WERI-Rb-1 (cell line): ENCODE results near the gene SERPINA5.

Experiments used
- DNase-seq: peaks from one replicate; pipeline ENCODE4 v3.0.0-alpha.2; 2020
- H3K27ac ChIP-seq: fragments of 250-450 bp; sonication (Bioruptor Pico); 2 replicates; pipeline ENCODE4 v1.5.1; 2020; ENCODE audit warnings: mild to moderate bottlenecking, moderate library complexity
- H3K27me3 ChIP-seq: fragments of 250-450 bp; sonication (Bioruptor Pico); 2 replicates; pipeline ENCODE4 v1.5.1; 2021; ENCODE audit warnings: mild to moderate bottlenecking, low read depth, moderate library complexity; ENCODE audit not compliant: insufficient read depth, severe bottlenecking
- H3K36me3 ChIP-seq: fragments of 250-450 bp; sonication (Bioruptor Pico); 2 replicates; pipeline ENCODE4 v1.5.1; 2020; ENCODE audit warnings: mild to moderate bottlenecking, moderate library complexity
- H3K4me3 ChIP-seq: 2 replicates; pipeline ENCODE4 v1.5.1; 2011; ENCODE audit warnings: low read depth, mild to moderate bottlenecking, control low read depth, low read length
- H3K9me3 ChIP-seq: fragments of 250-450 bp; sonication (Bioruptor Pico); 2 replicates; pipeline ENCODE4 v1.5.1; 2021; ENCODE audit warnings: mild to moderate bottlenecking, moderate library complexity; ENCODE audit not compliant: severe bottlenecking
- CTCF ChIP-seq: IDR thresholded peaks from 2 replicates; pipeline ENCODE4 v1.5.1; 2011; ENCODE audit warnings: low read depth, mild to moderate bottlenecking, control low read depth, inconsistent platforms, low read length

The SERPINA5 gene

GRCh38 chr14:94625353-94625635, 44.1 kb downstream of the SERPINA5 start:
- Histone ChIP-seq H3K27ac (no peak overlapping the region), H3K4me3 (no peak overlapping the region), H3K27me3 (peaks cover 59% of the 10 kb centered on the region), H3K9me3 (no peaks in the 10 kb centered on the region), H3K36me3 (no peaks in the 10 kb centered on the region)
- DNase-seq: no peak
- TF ChIP-seq CTCF: no peak

GRCh38 chr14:94628578-94628977, 47.4 kb downstream of the SERPINA5 start:
- no peak for TF ChIP-seq CTCF
- H3K9me3 ChIP-seq: no peaks in the 10 kb centered on the region

GRCh38 chr14:94630396-94630795, 49.2 kb downstream of the SERPINA5 start:
- Histone ChIP-seq H3K36me3 (no peaks in the 10 kb centered on the region), H3K27ac (no peak overlapping the region), H3K27me3 (peaks cover 53% of the 10 kb centered on the region), H3K9me3 (no peaks in the 10 kb centered on the region), H3K4me3 (no peak overlapping the region)
- no peak for DNase-seq
- no peak for TF ChIP-seq CTCF

More at GRCh38 chr14:94628578-94628977, 47.4 kb downstream of the SERPINA5 start:
- Histone ChIP-seq H3K27me3 (peaks cover 71% of the 10 kb centered on the region), H3K4me3 (no peak overlapping the region), H3K36me3 (no peaks in the 10 kb centered on the region), H3K27ac (no peak overlapping the region)
- DNase-seq: no peak

- H3K27ac ChIP-seq: no peak overlapping the region
- no peak for TF ChIP-seq CTCF
- H3K4me3 ChIP-seq: no peak overlapping the region
- no peaks in the 10 kb centered on the region for H3K9me3 ChIP-seq
- H3K36me3 ChIP-seq: no peaks in the 10 kb centered on the region
- H3K27me3 ChIP-seq: peaks cover 47% of the 10 kb centered on the region
- no peak for DNase-seq
These were observed 49.8 kb downstream of the SERPINA5 start for GRCh38 chr14:94631050-94631449.

- Histone ChIP-seq H3K4me3 (no peak overlapping the region), H3K27ac (no peak overlapping the region), H3K27me3 (peaks cover 47% of the 10 kb centered on the region), H3K36me3 (no peaks in the 10 kb centered on the region), H3K9me3 (no peaks in the 10 kb centered on the region)
- no peak for TF ChIP-seq CTCF
- DNase-seq: no peak
These were observed 50.5 kb downstream of the SERPINA5 start for GRCh38 chr14:94631536-94632304.

- Histone ChIP-seq H3K36me3 (no peaks in the 10 kb centered on the region), H3K9me3 (no peaks in the 10 kb centered on the region), H3K27ac (no peak overlapping the region), H3K4me3 (no peak overlapping the region), H3K27me3 (peaks cover 46% of the 10 kb centered on the region)
- no peak for TF ChIP-seq CTCF
- no peak for DNase-seq
These were observed 51.0 kb downstream of the SERPINA5 start for GRCh38 chr14:94632305-94632590.
